ENCODE data around the gene ALG11. TPM values are rescaled to one million over a fixed set of nuclear protein-coding genes. Genes with fewer than 3 reads are reported as not detected.
"Not testable (repeated sequence)": the region's sequence is repeated elsewhere in the genome, so short reads cannot be mapped to it uniquely, and the experiment has no call there.

ALG11 gene
- total and polyA plus RNA-seq, 8 donors, result 27.1 to 34.9 (median 31.4) TPM

DNA sequence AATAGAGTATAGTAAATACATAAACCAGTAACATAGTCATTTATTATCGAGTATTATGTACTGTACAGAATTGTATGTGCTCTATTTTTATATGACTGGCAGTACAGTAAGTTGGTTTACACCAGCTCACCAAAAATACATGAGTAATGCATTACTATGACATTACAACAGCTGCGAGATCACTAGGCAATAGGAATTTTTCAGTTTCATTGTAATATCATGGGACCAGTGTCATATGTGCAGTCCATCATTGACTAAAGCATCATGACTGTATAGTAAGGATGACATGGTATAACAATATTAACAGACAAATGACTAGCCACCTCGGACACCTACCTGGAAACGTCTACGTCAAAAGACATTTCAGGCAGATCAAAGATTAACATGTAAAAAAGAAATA lies 34.6 kb upstream of the ALG11 start:
- intact Hi-C loops (cut with DNase I), result no loop called here

DNA sequence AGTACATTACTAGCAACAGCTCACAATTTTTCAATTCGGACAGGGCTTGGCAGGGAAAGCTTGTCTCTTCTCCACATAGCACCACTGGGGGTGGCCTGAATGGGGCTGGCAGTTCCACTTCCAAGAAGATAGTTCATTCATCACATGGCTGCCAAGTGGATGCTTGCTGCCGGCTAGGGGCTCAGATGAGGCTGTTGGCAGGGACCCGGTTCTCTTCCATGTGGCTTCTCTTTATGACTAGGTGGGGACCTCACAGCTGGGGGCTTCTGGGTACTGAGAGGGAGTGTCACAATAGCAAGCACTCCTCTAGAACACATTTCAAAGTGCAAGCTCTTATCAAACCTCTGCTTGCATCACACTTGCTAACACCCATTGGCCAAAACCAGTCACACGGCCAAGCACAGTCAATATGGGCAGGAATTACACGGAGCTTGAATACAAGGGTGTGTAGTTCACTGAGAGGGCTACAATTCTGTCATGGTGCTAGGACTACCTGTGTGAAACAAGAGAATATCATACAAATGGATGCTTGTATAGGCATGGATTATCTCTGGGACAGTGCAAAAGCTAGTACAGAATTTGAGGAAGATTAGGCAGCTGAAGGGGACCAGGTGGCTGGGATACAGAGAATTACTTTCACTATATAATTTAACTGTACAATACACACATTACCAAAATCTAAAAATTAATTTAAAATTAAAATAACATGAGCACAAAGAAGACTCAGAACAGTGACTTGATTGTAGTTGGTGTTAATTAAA lies 33.2 kb upstream of the ALG11 start:
- Histone ChIP-seq H3K4me1 (no peaks in the 10 kb centered on the region), H3K36me3 (no peaks in the 10 kb centered on the region), H3K4me3 (no peak overlapping the region), H3K27ac (no peak overlapping the region), H3K27me3 (no peaks in the 10 kb centered on the region), H3K9me3 (no peaks in the 10 kb centered on the region)
- DNase-seq (peak in 1 of 4 donors; percentile 68), ATAC-seq (no peak)
- intact Hi-C loops (cut with DNase I), result no loop called here
- TF ChIP-seq, protein P1, sequence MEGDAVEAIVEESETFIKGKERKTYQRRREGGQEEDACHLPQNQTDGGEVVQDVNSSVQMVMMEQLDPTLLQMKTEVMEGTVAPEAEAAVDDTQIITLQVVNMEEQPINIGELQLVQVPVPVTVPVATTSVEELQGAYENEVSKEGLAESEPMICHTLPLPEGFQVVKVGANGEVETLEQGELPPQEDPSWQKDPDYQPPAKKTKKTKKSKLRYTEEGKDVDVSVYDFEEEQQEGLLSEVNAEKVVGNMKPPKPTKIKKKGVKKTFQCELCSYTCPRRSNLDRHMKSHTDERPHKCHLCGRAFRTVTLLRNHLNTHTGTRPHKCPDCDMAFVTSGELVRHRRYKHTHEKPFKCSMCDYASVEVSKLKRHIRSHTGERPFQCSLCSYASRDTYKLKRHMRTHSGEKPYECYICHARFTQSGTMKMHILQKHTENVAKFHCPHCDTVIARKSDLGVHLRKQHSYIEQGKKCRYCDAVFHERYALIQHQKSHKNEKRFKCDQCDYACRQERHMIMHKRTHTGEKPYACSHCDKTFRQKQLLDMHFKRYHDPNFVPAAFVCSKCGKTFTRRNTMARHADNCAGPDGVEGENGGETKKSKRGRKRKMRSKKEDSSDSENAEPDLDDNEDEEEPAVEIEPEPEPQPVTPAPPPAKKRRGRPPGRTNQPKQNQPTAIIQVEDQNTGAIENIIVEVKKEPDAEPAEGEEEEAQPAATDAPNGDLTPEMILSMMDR (IDR thresholded peaks at IDR 0.05), result no peak

More for the DNA sequence above, 34.6 kb upstream of the ALG11 start:
- Histone ChIP-seq H3K36me3 (no peaks in the 10 kb centered on the region), H3K27ac (no peak overlapping the region), H3K4me3 (no peak overlapping the region), H3K9me3 (no peaks in the 10 kb centered on the region), H3K4me1 (no peaks in the 10 kb centered on the region), H3K27me3 (no peaks in the 10 kb centered on the region)
- DNase-seq (no peak), ATAC-seq (no peak)
- TF ChIP-seq, protein P1 (IDR thresholded peaks at IDR 0.05), result no peak

GRCh38 chr13:51980908-51981307 lies 31.3 kb upstream of the ALG11 start:
- Histone ChIP-seq H3K36me3 (no peaks in the 10 kb centered on the region), H3K9me3 (no peaks in the 10 kb centered on the region), H3K27ac (no peak overlapping the region), H3K27me3 (no peaks in the 10 kb centered on the region), H3K4me1 (no peaks in the 10 kb centered on the region), H3K4me3 (no peak overlapping the region)
- ATAC-seq (no peak), DNase-seq (no peak)
- TF ChIP-seq, protein P1 (IDR thresholded peaks at IDR 0.05), result no peak
- intact Hi-C loops (cut with DNase I), result no loop called here

DNA sequence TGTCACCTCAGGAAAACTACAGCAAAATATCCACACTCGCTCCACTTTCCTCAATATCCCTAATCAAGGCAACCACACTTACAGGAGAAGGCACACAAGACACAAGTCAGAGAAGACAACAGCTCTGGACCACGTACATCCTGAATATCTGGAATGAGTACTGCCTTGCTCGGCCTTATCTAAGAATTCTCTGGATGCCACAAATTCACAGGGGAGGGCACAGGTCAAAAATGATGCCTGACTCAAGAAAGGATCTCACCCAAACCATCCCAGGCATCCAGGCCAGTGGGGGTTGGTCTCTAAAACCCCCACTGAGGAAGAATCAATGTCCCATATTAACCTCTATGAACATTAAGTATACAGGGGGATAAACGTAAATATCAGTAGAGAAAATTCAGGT lies 30.8 kb upstream of the ALG11 start:
- no peaks in the 10 kb centered on the region for H3K4me1 ChIP-seq
- no peak overlapping the region for H3K4me3 ChIP-seq
- ATAC-seq (no peak), DNase-seq (no peak)
- no peak overlapping the region for H3K27ac ChIP-seq
- H3K27me3 ChIP-seq, result no peaks in the 10 kb centered on the region
- TF ChIP-seq, protein P1 (IDR thresholded peaks at IDR 0.05), result no peak
- no peaks in the 10 kb centered on the region for H3K9me3 ChIP-seq
- intact Hi-C loops (cut with DNase I), result no loop called here
- H3K36me3 ChIP-seq, result no peaks in the 10 kb centered on the region

- intact Hi-C loops (cut with DNase I); DNase-seq; H3K4me3 ChIP-seq; ATAC-seq; H3K4me1 ChIP-seq; H3K9me3 ChIP-seq; H3K27ac ChIP-seq; H3K36me3 ChIP-seq; H3K27me3 ChIP-seq: not testable (repeated sequence)
Measured at GRCh38 chr13:51983292-51983691, 28.9 kb upstream of the ALG11 start.

GRCh38 chr13:51984904-51985303 lies 27.3 kb upstream of the ALG11 start:
- H3K4me3 ChIP-seq; H3K9me3 ChIP-seq; H3K36me3 ChIP-seq; ATAC-seq; DNase-seq; intact Hi-C loops (cut with DNase I); H3K27ac ChIP-seq; H3K27me3 ChIP-seq; H3K4me1 ChIP-seq: not testable (repeated sequence)

All from left lung (tissue), 10 donors.